ENCODE data around the gene MIGA2.

The MIGA2 gene

GRCh38 chr9:129040113-129040643, 3.8 kb downstream of the MIGA2 start:
- DNase-seq, result no peak

DNA sequence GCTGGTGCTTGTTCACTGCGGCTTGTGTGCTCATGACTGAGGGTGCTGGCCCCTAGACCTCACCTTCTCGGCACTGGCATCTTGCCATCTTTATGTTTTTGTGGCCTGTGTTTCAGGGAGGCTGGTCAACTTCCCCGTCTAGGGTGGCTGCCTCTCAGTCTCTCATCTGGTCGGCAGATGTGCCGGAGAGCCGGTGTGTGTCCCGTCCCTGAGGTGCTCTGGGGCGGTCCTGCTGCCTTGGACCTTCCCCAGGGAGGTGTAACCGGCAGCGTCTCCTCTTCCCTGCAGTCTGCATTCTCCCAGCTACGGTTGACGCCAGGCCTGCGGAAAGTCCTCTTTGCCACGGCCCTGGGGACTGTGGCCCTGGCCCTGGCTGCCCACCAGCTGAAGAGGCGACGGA, 5.6 kb downstream of the MIGA2 start:
- DNase-seq, result no peak

GRCh38 chr9:129052592-129052991, 16.2 kb downstream of the MIGA2 start:
- DNase-seq, result no peak

DNA sequence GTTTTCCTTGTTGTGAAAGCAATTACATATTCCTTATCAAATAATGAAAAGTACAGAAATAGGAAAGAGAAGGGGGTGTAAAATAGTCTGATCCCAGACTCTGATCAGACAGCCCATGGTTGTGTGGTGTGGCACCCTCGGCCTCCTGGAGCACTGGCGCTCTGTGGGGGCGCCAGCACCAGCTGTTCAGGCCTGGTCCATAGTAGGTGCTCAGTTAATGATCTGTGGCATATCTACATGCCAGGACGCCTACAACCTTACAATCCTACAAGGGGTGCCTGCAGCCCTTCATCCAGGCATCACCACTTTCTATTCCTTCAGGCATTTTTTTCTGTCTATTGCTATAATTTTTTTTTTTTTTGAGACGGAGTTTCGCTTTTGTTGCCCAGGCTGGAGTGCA, 16.6 kb downstream of the MIGA2 start:
- no peak for DNase-seq

GRCh38 chr9:129054163-129054851, 17.9 kb downstream of the MIGA2 start:
- DNase-seq, result no peak

DNA sequence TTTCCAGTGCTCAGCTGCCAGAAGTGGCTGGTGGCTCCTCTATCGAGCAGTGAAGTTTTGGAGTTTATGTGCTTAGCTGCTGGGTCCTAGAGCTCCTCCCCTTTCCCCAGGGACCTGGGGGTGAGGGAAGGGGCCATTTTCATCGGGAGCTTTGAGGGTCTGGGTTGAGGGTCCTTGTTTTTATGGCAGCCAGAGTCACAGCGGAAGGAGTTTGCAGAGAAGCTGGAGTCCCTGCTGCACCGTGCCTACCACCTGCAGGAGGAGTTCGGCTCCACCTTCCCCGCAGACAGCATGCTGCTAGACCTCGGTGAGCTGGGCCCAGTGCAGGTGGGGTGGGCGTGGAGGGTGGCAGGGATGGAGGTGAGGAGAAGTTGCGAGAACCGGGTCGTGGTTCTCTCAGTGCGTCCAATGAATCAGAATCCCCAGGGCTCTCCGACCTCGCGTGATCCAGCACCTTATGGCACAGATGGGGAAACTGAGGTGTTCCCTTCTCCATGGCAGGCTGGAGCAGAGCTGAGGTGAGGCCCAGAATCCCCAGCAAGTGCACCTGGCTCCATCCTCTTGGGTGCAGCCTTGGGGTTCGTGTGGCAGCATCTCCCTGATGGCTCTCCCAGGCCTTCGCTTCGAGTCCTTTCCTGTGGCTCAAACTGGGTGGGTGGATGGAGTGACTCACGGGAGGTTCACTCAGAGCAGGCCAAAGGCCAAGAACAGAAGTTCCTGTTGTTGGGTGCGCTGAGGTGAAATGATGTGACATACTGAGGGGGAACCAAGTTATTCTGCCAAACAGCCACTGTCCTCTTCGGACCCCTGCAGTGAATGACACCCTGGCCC, 22.8 kb downstream of the MIGA2 start:
- DNase-seq, result no peak

GRCh38 chr9:129059796-129060785, 23.7 kb downstream of the MIGA2 start:
- DNase-seq, result no peak

GRCh38 chr9:129060991-129061390, 24.6 kb downstream of the MIGA2 start:
- no peak for DNase-seq

DNA sequence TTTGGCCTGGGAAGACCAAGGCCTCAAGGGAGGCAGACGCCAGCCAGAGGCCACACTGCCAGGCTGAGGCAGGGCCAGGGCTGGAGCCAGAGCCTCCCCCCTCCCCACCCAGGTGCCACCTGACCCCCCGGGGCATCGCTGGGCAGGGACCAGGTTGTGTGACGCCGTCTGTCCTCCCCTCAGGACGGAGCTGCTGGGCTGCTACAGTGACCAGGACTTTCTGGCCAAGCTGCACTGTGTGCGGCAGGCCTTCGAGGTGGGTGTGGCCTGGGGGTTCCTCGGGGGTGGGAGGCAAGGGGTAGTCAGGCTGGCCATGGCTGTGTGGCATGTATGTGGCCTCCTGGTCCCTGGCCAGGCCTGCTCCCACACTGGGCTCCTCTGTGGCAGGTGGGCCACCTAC, 26.6 kb downstream of the MIGA2 start:
- DNase-seq, result no peak

- DNase-seq, result no peak
Observed at GRCh38 chr9:129064499-129064908, 28.1 kb downstream of the MIGA2 start.

GRCh38 chr9:129068110-129068509, 31.7 kb downstream of the MIGA2 start:
- DNase-seq, result no peak

GRCh38 chr9:129068990-129069861, 32.8 kb downstream of the MIGA2 start:
- peak; percentile 46 for DNase-seq

DNA sequence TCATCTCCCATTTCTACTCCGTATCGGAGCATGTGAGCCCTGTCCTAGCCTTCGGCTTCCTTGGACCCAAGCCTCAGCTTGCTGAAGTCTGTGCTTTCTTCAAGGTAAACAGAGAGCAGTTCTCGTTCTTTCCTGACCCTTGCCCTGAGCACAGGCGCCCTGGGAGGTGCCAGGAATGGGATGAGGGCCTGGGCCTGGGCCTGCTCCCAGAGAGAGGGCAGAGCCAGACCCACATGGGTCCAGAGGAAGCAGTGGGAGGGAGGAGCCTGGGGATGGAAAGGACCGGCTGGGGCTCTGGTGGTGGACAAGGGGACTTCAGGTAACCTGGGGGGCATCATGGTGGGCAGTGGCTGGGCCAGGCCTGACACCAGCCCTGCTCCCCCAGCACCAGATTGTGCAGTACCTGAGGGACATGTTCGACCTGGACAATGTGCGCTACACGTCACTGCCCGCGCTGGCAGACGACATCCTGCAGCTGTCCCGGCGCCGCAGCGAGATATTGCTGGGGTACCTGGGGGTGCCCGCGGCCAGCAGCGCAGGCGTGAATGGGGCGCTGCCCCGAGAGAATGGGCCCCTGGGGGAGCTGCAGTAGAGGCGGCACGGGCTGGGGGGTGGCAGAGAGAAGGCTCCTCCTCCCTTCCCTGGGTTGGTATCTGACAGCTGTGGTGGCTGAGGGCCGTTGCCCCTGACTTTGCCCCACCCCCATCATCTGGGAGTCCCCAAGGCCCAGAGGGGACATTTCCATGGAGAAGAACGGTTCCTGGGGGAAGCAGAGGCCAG, 33.6 kb downstream of the MIGA2 start:
- DNase-seq, result no peak

GRCh38 chr9:129070696-129071525, 34.5 kb downstream of the MIGA2 start:
- DNase-seq, result no peak

GRCh38 chr9:129071526-129072126, 35.2 kb downstream of the MIGA2 start:
- no peak for DNase-seq

DNA sequence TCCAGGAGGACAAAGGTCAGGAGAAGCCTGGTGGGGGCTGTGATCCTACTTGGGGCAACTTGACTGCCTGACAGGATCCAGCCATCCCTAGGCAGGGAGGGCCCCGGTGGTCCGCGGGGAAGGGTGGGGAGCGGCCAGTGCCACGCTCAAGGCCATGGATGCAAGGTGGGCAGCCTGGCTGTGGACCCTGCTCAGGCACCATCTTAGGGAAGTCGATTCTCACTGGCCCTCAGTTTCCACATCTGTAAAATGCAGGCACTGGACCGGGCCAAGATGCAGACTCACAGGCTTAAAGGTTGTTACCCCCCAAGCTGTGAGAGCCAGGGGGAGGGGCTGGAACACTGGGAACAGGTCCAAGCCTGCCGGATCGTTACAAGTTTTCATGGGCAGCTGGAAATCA, 35.7 kb downstream of the MIGA2 start:
- no peak for DNase-seq

GRCh38 chr9:129073404-129073803, 37.0 kb downstream of the MIGA2 start:
- no peak for DNase-seq

DNA sequence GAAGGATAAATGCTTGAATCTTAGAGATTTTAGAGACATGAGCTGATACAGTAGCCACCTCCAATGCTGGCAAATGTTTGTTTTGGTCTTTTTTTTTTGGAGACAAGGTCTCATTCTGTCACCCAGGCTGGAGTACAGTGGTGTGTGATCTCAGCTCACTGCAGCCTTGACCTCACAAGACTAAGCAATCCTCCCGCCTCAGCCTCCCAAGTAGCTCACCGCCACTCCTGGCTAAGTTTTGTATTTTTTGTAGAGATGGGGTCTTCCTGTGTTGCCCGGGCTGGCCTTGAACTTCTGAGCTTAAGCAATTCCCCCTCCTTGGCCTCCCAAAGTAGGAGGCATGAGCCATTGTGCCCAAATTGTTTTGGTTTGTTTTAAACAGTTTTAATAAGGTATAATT, 37.7 kb downstream of the MIGA2 start:
- DNase-seq, result no peak

DNA sequence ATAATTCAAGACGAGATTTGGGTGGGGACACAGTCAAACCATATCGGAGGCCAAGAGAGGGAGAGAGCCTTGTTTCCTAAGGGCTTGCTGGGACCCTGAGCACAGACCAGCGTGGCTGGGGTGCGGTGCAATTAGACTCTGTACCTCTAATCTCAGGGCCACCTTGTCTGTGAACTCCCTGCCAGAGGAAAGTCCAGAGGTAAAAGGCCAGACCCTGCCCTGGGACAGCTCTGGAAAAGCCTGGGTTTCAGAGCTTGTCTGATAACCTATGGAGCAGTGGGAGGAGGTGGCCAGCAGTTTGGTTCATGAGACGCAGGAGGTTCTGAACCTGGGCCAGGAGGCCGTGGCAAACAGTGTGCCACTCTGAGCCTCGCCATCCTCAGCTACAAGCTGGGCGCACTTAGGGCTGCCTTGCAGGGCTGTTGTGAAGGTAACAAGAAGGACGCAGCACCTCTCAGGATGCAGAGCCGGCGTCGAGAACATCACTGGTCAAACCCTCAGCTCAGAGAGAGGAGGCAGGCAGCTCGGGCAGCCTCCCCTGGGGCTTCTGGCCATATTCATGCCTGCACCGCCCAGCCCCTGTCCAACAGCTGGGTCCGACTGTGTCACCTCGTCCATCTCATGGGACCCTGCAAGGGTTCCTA, 39.7 kb downstream of the MIGA2 start:
- DNase-seq, result no peak
